GM18517 (cell line): ENCODE results near the gene DCTN1.
A peak's percentile ranks its signal among the peaks of the same experiment; 100 is the strongest.

Experiments
- ATAC-seq: cut with Tn5 transposase; IDR thresholded peaks from one replicate; pipeline ENCODE4 v1.9.1; 2021; ENCODE audit warnings: mild to moderate bottlenecking, moderate library complexity; ENCODE audit not compliant: unreplicated experiment

The DCTN1 gene

GRCh38 chr2:74414441-74414840 is 34.3 kb upstream of the DCTN1 start:
- no peak for ATAC-seq

GRCh38 chr2:74413001-74413698 is 33.0 kb upstream of the DCTN1 start:
- ATAC-seq = no peak

- ATAC-seq = no peak
Measured at GRCh38 chr2:74407682-74408081, 27.6 kb upstream of the DCTN1 start.

GRCh38 chr2:74406035-74406434 is 25.9 kb upstream of the DCTN1 start:
- ATAC-seq = no peak

GRCh38 chr2:74401891-74402290 is 21.8 kb upstream of the DCTN1 start:
- ATAC-seq = no peak

- ATAC-seq = peak; percentile 59
Measured at GRCh38 chr2:74399785-74400184, 19.7 kb upstream of the DCTN1 start.

- no peak for ATAC-seq
Measured at GRCh38 chr2:74396149-74396548, 16.0 kb upstream of the DCTN1 start.

- ATAC-seq = no peak
Measured at GRCh38 chr2:74393525-74393924, 13.4 kb upstream of the DCTN1 start.

- ATAC-seq = no peak
Measured at GRCh38 chr2:74392449-74392743, 12.3 kb upstream of the DCTN1 start.

- peak; percentile 69 for ATAC-seq
Measured at GRCh38 chr2:74391580-74392448, 11.7 kb upstream of the DCTN1 start.

GRCh38 chr2:74391209-74391579 is 11.1 kb upstream of the DCTN1 start:
- ATAC-seq = peak; percentile 19

- ATAC-seq = no peak
Measured at GRCh38 chr2:74390606-74391005, 10.5 kb upstream of the DCTN1 start.

GRCh38 chr2:74387346-74387745 is 7.2 kb upstream of the DCTN1 start:
- ATAC-seq = no peak

- no peak for ATAC-seq
Measured at GRCh38 chr2:74385396-74385795, 5.3 kb upstream of the DCTN1 start.

- ATAC-seq = no peak
Measured at GRCh38 chr2:74384051-74384450, 3.9 kb upstream of the DCTN1 start.

- ATAC-seq = no peak
Measured at GRCh38 chr2:74383254-74383653, 3.1 kb upstream of the DCTN1 start.

- ATAC-seq = no peak
Measured at GRCh38 chr2:74381751-74382150, 1.6 kb upstream of the DCTN1 start.

GRCh38 chr2:74378007-74378406 is 2.1 kb downstream of the DCTN1 start:
- ATAC-seq = no peak

- ATAC-seq = no peak
Measured at GRCh38 chr2:74375838-74376237, 4.3 kb downstream of the DCTN1 start.

- ATAC-seq = no peak
Measured at GRCh38 chr2:74374509-74375205, 5.5 kb downstream of the DCTN1 start.

- ATAC-seq = no peak
Measured at GRCh38 chr2:74373985-74374384, 6.1 kb downstream of the DCTN1 start.

- no peak for ATAC-seq
Measured at GRCh38 chr2:74373221-74373676, 6.9 kb downstream of the DCTN1 start.
